Diencephalon (tissue), 1 donor: ENCODE measurements around the gene ASB15. TPM values are rescaled to one million over a fixed set of nuclear protein-coding genes. Genes with fewer than 3 reads are reported as not detected.

ENCODE experiments used
- total RNA-seq: library from RNA; depleted of rRNA; stranded (reverse); fragments of >200 nt; gene quantifications from one replicate; pipeline ENCODE4 v1.2.3, GENCODE V29; 2014

ASB15 gene
- not detected for total RNA-seq

DNA sequence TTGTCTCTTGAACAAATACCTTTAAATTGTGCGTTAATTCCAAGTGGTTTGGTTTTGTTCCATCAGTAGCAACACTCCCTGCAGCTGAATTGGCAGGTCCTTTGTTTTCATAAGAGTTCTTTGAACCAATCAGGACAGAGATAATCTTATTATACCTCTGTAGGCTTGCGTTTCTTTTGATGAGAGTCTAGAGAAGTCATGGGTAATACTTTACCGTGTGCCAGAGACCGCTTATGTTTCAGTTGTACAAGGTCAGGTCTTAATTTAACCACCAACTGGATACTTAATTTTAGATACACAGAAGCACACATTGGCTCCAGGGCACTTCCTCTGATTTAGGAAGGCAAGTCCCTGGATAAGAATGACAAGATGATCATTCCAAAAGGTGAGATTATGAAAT is at the start of gene ASB15:
TSS of gene ASB15 (plus strand) at position 292 of the 400 bp plus-strand sequence. CDS start 12,682 bp downstream, outside the sequence.

DNA sequence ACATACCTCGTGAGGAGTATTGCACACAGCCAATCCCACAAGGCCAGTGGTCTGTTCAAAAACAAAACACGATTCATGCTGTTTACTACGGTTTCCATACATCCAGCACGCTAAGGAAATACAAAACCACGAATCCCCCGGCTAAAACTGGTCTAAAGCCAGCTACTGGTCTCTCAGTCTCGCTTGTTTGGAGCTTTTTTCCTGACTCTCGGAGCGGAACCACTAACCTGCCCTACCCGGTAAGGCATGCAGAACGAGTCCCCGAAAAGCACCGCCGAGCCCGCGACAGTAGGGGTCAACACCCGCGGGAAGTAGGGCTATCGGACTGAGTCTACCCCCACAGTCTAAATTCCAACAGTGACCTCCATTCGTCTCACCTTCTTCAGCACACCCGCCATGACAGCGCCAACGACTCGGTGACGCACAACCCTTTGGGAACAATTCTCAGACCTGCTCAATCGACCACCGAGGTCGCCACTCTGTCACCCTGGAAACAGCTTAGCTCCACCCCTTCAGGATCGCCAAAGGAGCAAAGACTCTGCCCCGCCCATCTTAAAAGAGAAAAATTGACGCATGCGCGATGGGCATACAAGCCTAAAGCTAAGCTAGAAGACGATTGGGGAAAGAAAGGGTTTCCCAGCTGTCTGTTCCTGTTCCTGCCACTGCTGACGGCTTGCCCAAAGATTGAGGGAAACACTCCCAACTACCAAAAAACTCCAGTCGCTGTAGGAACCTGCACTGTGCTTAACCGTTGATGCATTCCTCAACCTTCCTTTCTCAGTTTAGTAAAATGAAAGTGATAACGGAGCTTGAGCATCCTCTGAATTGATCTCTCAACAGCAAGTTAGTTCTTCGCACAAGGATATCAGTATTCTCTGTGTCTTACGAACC is 44.0 kb upstream of the ASB15 start, which contains the start of gene NDUFA5:
TSS of gene NDUFA5 (minus strand) at position 421 of the 891 bp plus-strand sequence. CDS start at position 398, 23 bp downstream.

DNA sequence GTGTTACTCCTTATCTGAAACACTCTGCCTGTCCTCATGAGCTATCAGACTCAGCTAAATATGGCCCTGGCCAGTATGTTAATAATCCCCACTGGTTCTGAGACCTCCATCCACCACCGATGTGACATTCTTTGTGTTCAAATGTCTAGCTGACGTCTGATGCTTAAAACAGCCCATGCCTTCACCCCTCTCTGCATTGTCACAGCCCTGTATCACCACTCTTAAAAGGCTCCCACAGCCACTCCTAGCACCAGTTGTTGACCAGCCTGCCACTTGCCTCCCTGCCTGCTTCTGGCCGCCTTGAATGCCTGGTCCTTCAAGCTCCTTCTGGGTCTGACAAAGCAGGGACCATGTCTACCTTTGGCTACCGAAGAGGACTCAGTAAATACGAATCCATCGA is 54.0 kb downstream of the ASB15 start, which contains the start of gene LMOD2:
TSS of gene LMOD2 (plus strand) at position 253 of the 400 bp plus-strand sequence. CDS start at position 351, 98 bp downstream.

Other genes starting within 250 kb of the ASB15 start
- gene IQUB, start 67.2 kb upstream of the ASB15 start, total RNA-seq: 8.5 TPM
- gene NDUFA5, start 44.0 kb upstream of the ASB15 start, total RNA-seq: 194 TPM
- gene LMOD2, start 54.0 kb downstream of the ASB15 start, total RNA-seq: not detected
- gene WASL, start 147.2 kb downstream of the ASB15 start, total RNA-seq: 34.6 TPM
- not detected for gene HYAL4, start 243.3 kb downstream of the ASB15 start, total RNA-seq